NK-92 (cell line): ENCODE measurements around the gene FAM83E.
"Not testable (repeated sequence)": the region's sequence is repeated elsewhere in the genome, so short reads cannot be mapped to it uniquely, and the experiment has no call there.

Experiments used
- DNase-seq: peaks from one replicate; lab custom pipeline; 2025; ENCODE audit not compliant: unreplicated experiment; lab: John Stamatoyannopoulos, UW

The FAM83E gene

DNA sequence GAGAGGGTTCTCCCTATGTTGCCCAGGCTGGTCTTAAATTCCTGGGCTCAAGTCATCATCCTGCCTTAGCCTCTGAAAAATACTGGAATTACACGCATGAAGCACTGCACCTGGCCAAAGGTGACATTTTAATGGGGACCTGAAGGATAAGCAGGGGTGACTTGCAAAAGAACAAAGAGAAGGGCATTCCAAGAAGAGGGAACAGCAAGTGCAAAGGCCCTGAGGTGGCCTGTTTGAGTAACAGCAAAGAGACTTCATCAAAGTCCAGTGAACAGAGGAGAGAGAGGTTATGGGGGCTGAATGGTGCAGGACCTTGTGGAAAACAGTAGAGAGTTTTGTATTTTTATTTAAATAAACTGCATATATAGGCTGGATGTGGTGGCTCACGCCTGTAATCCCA, 27.0 kb upstream of the FAM83E start:
- DNase-seq = no peak

DNA sequence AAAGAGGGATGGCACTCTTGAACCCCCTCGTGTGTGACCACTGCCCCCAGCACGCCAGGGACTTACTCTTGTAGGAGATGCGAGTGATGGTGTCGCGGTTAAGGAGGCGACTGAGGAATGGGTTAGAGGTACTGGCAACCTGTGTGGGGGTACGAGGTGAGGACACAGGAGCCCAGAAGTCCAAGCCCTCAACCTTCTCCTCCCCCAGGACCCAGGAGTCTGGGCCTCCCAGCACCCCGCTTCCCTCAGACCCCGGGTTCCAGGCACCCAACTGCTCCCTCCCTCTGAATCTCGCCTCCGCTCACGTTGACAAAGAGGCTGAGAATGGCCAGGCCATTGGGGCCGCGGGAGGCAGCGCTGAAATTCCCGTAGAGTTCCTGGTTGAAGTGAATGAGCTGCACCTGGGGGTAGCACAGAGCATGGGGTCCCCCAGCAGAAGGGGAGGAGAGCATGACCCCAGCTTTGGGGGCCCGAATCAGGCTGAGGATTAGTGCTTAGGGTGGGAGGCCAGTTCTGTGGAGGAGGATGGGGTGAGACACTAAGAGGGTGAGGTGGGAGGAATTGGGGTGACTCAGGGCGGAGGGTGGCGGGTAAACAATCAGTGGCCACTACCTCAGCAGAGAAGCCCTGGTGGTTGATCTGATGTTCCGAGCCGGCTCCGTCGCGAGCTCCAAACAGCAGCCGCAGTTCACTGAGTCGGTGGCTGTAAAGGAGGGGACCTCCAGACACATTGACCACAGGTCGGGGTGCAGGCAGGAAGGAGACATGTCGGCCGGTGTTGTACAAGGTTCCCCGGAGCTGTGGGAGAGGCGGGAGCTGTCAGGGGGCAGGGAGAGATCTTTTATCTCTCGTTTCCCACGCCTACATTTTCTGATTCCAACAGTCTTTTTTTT, 24.9 kb upstream of the FAM83E start:
- DNase-seq = no peak

- no peak for DNase-seq
These were observed 24.0 kb upstream of the FAM83E start for GRCh38 chr19:48638831-48639381.

GRCh38 chr19:48637948-48638830, 23.3 kb upstream of the FAM83E start:
- no peak for DNase-seq

- peak; percentile 95 for DNase-seq
These were observed 22.6 kb upstream of the FAM83E start for GRCh38 chr19:48637449-48637947.

- DNase-seq = no peak
These were observed 22.1 kb upstream of the FAM83E start, which contains the start of gene DBP for GRCh38 chr19:48636859-48637448. Gene DBP (minus strand): TSS chr19:48637379. CDS start chr19:48636994, 385 bp downstream.

DNA sequence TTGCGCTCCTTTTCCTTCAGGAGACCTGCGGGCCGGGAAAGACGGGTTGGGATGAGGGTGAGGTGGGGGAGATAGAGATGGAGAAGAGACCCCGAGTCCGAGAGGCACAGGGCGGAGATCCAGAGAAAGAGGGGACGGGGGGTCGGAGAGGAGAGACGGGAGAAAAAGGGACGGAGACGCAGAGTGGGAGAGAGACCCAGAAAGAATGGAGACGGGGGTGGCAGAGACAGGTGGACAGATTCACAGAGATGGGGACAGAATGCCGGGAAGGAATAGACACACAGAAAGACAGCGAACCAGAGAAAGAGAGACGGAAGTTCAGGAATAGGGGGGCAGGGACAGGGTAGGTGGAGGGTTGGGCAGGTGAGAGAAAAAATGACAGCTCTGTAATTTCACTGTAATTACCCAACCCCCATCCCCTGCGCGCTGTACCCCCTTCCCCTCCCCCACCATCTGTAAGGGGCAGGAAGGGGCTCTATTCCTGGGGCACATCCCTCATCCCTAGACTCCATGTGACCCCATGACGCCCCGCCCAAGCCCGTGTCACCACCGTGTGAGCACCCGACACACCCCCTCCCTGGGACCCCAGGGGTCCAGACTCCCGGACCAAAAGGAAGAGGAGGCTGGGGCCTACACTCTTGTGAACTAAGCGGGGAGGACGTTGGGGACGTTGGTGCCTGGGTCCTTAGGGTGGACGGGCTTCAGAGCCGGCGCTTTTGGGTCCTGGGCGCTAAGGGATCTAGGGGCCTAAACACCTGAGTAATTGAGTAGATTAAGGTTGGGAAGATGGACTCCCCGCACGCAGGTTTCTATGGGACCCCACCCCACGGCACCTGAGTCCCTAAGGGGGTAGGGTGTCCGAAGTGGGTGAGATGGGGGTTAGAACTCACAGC, 21.3 kb upstream of the FAM83E start:
- no peak for DNase-seq

GRCh38 chr19:48635263-48635965, 20.5 kb upstream of the FAM83E start:
- no peak for DNase-seq

- no peak for DNase-seq
These were observed 19.8 kb upstream of the FAM83E start for GRCh38 chr19:48634424-48635262.

GRCh38 chr19:48634036-48634342, 19.1 kb upstream of the FAM83E start:
- DNase-seq = no peak

- no peak for DNase-seq
These were observed 18.5 kb upstream of the FAM83E start for GRCh38 chr19:48633148-48634035.

DNA sequence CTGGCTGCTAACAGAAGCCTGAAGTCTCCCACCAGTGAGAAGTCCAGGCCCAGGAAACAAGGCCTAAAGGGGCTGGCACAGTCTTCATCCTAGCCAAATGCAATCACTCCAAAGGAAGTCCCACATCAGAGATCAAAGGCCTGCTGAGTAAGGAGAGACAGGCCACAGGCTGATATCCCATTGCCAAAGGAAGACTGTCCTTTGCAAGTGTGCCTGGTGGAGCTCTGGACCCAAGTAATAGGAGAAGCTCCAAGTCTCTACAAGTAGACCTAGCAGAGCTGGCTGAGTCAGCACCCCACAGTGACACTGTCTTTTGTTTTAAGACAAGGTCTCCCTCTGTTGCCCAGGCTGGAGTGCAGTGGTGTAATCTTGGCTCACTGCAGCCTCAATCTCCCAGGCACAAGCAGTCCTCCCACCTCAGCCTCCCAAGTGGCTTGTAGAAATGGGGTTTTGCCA, 17.8 kb upstream of the FAM83E start:
- DNase-seq = no peak

DNA sequence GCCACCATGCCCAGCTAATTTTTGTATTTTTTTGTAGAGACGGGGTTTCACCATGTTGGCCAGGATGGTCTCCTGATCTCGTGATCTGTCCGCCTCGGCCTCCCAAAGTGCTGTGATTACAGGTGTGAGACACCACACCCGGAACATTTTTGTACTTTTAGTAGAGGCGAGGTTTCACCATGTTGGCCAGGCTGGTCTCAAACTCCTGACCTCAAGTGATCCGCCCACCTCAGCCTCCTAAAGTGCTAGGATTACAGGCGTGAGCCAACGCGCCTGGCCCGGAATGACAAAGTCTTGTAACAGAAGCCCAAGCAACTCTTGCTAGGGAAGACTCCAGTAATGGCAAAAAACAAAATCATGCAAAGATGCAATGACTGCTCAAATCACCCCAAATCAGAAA, 17.4 kb upstream of the FAM83E start:
- not testable (repeated sequence) for DNase-seq

- DNase-seq = no peak
These were observed 16.3 kb upstream of the FAM83E start for GRCh38 chr19:48631225-48631624.

DNA sequence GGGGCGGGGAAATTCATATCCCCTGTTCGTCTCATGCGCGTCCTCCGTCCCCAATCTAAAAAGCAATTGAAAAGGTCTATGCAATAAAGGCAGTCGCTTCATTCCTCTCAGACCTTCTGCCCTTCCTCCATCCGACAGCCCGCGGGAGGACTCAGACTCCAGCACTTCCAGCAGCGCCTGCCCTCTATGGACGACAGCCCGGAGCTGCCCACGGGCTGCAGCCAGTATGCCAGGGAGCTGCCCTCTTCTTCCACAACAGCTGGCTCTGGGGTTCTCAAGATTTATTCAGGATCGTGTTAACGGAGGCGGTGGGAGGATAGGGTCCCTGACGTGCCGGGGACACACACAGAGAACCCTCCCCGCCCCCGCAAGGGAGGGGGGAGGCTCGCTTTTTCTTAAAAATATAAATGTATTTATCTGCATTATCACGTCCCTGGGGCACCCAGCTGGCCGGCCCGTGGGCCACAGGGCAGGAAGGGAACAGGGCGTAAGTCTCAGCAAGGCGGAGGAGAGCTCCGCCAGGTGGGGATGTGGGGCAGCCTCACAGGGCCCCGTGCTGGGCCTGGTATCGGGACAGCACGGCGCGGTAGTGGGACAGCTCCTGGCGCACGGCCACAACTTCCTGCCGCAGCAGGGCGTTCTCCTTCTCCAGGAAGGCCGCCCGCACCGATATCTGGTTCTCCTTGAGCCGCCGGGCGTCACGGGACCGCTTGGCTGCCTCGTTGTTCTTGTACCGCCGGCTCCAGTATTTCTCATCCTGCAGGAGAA, 15.6 kb upstream of the FAM83E start:
- no peak for DNase-seq

DNA sequence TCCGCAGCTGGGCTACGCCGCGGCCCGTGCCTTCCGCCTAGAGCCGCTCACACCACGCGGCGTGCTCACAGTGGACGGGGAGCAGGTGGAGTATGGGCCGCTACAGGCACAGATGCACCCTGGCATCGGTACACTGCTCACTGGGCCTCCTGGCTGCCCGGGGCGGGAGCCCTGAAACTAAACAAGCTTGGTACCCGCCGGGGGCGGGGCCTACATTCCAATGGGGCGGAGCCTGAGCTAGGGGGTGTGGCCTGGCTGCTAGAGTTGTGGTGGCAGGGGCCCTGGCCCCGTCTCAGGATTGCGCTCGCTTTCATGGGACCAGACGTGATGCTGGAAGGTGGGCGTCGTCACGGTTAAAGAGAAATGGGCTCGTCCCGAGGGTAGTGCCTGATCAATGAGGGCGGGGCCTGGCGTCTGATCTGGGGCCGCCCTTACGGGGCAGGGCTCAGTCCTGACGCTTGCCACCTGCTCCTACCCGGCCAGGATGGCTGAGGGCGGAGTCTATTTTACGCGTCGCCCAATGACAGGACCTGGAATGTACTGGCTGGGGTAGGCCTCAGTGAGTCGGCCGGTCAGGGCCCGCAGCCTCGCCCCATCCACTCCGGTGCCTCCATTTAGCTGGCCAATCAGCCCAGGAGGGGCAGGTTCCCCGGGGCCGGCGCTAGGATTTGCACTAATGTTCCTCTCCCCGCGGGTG, 14.9 kb upstream of the FAM83E start:
- DNase-seq = no peak
